ENCODE data around the gene HOXC10. TPM values are rescaled to one million over a fixed set of nuclear protein-coding genes. Genes with fewer than 3 reads are reported as not detected.

Gene HOXC10
- total RNA-seq, 1 experiment from 2014 or later = 154 TPM

- ChIA-PET CTCF (no interaction called here), POLR2A (interaction anchor here (0.6 kb wide), 2 partner anchors 15 to 350 kb away, joined by 3 to 7 read pairs; no protein-coding TSS in a partner anchor)
- Histone ChIP-seq H3K27me3 (ENCODE audit: control insufficient read depth, insufficient read depth, low read length) (no peaks in the 10 kb centered on the region), H3K4me3 (ENCODE audit: low read depth in 2 of 2, low read length in 2 of 2) (no peak overlapping the region), H3K36me3 (ENCODE audit: control insufficient read depth, insufficient read depth, low read length) (peaks cover 4% of the 10 kb centered on the region; the same call in 1 of the 2 replicates), H3K4me1 (ENCODE audit: control insufficient read depth, insufficient read depth, low read length) (peaks cover 79% of the 10 kb centered on the region), H3K9me3 (ENCODE audit: control insufficient read depth, insufficient read depth, low read depth, low read length) (no peaks in the 10 kb centered on the region), H3K27ac (ENCODE audit: low read length) (peak overlapping the region; percentile 100)
- no peak for TF ChIP-seq POLR2AphosphoS5 (IDR thresholded peaks at IDR 0.05; ENCODE audit: low read depth, low read length)
- TF ChIP-seq SIN3A (IDR thresholded peaks at IDR 0.05; ENCODE audit: borderline replicate concordance, insufficient read depth, low read depth, low read length) = no peak
- TF ChIP-seq, protein P1, sequence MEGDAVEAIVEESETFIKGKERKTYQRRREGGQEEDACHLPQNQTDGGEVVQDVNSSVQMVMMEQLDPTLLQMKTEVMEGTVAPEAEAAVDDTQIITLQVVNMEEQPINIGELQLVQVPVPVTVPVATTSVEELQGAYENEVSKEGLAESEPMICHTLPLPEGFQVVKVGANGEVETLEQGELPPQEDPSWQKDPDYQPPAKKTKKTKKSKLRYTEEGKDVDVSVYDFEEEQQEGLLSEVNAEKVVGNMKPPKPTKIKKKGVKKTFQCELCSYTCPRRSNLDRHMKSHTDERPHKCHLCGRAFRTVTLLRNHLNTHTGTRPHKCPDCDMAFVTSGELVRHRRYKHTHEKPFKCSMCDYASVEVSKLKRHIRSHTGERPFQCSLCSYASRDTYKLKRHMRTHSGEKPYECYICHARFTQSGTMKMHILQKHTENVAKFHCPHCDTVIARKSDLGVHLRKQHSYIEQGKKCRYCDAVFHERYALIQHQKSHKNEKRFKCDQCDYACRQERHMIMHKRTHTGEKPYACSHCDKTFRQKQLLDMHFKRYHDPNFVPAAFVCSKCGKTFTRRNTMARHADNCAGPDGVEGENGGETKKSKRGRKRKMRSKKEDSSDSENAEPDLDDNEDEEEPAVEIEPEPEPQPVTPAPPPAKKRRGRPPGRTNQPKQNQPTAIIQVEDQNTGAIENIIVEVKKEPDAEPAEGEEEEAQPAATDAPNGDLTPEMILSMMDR (IDR thresholded peaks at IDR 0.05) = no peak
- TF ChIP-seq, protein P2, sequence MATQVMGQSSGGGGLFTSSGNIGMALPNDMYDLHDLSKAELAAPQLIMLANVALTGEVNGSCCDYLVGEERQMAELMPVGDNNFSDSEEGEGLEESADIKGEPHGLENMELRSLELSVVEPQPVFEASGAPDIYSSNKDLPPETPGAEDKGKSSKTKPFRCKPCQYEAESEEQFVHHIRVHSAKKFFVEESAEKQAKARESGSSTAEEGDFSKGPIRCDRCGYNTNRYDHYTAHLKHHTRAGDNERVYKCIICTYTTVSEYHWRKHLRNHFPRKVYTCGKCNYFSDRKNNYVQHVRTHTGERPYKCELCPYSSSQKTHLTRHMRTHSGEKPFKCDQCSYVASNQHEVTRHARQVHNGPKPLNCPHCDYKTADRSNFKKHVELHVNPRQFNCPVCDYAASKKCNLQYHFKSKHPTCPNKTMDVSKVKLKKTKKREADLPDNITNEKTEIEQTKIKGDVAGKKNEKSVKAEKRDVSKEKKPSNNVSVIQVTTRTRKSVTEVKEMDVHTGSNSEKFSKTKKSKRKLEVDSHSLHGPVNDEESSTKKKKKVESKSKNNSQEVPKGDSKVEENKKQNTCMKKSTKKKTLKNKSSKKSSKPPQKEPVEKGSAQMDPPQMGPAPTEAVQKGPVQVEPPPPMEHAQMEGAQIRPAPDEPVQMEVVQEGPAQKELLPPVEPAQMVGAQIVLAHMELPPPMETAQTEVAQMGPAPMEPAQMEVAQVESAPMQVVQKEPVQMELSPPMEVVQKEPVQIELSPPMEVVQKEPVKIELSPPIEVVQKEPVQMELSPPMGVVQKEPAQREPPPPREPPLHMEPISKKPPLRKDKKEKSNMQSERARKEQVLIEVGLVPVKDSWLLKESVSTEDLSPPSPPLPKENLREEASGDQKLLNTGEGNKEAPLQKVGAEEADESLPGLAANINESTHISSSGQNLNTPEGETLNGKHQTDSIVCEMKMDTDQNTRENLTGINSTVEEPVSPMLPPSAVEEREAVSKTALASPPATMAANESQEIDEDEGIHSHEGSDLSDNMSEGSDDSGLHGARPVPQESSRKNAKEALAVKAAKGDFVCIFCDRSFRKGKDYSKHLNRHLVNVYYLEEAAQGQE (IDR thresholded peaks at IDR 0.05; ENCODE audit: insufficient read depth in 1 of 2, low read depth in 2 of 2, low read length in 1 of 2) = no peak
- TF ChIP-seq TCF7L2 (IDR thresholded peaks at IDR 0.05; ENCODE audit: low read depth, low read length) = no peak
- intact Hi-C loops (cut with micrococcal nuclease; ENCODE audit: unreplicated experiment) (no loop called here), in situ Hi-C loops (cut with HindIII; ENCODE audit: low pct_unique_long_range_greater_than_20kb, low sequenced_read_pairs) (no loop called here)
- ATAC-seq = no peak
- BruUV-seq (replicated peaks) = no TSS peak
- DNase-seq (ENCODE audit: low read depth, low spot score) = no peak
Measured at GRCh38 chr12:53965281-53966084, 19.5 kb upstream of the HOXC10 start.

GRCh38 chr12:53966085-53966384, 18.9 kb upstream of the HOXC10 start:
- Histone ChIP-seq H3K4me1 (ENCODE audit: control insufficient read depth, insufficient read depth, low read length) (peaks cover 84% of the 10 kb centered on the region), H3K36me3 (ENCODE audit: control insufficient read depth, insufficient read depth, low read length) (peaks cover 4% of the 10 kb centered on the region; the same call in 1 of the 2 replicates), H3K9me3 (ENCODE audit: control insufficient read depth, insufficient read depth, low read depth, low read length) (no peaks in the 10 kb centered on the region), H3K27me3 (ENCODE audit: control insufficient read depth, insufficient read depth, low read length) (no peaks in the 10 kb centered on the region), H3K4me3 (ENCODE audit: low read depth in 2 of 2, low read length in 2 of 2) (no peak overlapping the region), H3K27ac (ENCODE audit: low read length) (peak overlapping the region; percentile 100)
- in situ Hi-C loops (cut with HindIII; ENCODE audit: low pct_unique_long_range_greater_than_20kb, low sequenced_read_pairs) (no loop called here), intact Hi-C loops (cut with micrococcal nuclease; ENCODE audit: unreplicated experiment) (no loop called here)
- ATAC-seq = no peak
- TF ChIP-seq, protein P2 (IDR thresholded peaks at IDR 0.05; ENCODE audit: insufficient read depth in 1 of 2, low read depth in 2 of 2, low read length in 1 of 2) = no peak
- TF ChIP-seq, protein P1 (IDR thresholded peaks at IDR 0.05) = no peak
- TF ChIP-seq POLR2AphosphoS5 (IDR thresholded peaks at IDR 0.05; ENCODE audit: low read depth, low read length) = no peak
- no peak for TF ChIP-seq SIN3A (IDR thresholded peaks at IDR 0.05; ENCODE audit: borderline replicate concordance, insufficient read depth, low read depth, low read length)
- no peak for TF ChIP-seq TCF7L2 (IDR thresholded peaks at IDR 0.05; ENCODE audit: low read depth, low read length)
- no TSS peak for BruUV-seq (replicated peaks)
- CTCF ChIA-PET = no interaction called here
- DNase-seq (ENCODE audit: low read depth, low spot score) = no peak
- POLR2A ChIA-PET = interaction anchor here (0.6 to 1.1 kb wide), 2 partner anchors 14 to 349 kb away, joined by 5 to 7 read pairs; no protein-coding TSS in a partner anchor

Measured in Panc1 (cell line).